HCT116 (cell line): ENCODE measurements around the gene FHOD3. TPM values are rescaled to one million over a fixed set of nuclear protein-coding genes. Genes with fewer than 3 reads are reported as not detected.

ENCODE experiments used
- ATAC-seq: fragments of 200-7000 bp; cut with Tn5 transposase; 2 replicates; pipeline ENCODE4 v1.9.1; 2020; ENCODE audit warnings: mild to moderate bottlenecking, moderate library complexity
- BruUV-seq: library from RNA; stranded (reverse); fragments of 400-500 nt; replicated peaks from 2 replicates; lab custom pipeline; 2021; lab: Mats Ljungman, UMichigan
- CTCF ChIA-PET: fragments of 300-600 bp; sonication (Branson Sonifier 250); formaldehyde crosslinking; loops from one replicate; lab custom pipeline; 2021; ENCODE audit warnings: antibody characterized with exemption; lab: Charles Lee
- POLR2A ChIA-PET: fragments of 300-600, 350-600 bp; sonication (Branson Sonifier 250); formaldehyde crosslinking; loops from one replicate; lab custom pipeline; 2021; ENCODE audit warnings: antibody characterized with exemption; lab: Charles Lee
- RAD21 ChIA-PET, 2 experiments: fragments of 300-600 bp; sonication (Branson Sonifier 250); formaldehyde crosslinking; loops; one replicate each; lab custom pipeline; 2023; ENCODE audit warnings: low total read pairs in 2 of 2; ENCODE audit not compliant: uncharacterized antibody in 2 of 2, unreplicated experiment in 2 of 2, low non-redundant PET in 1 of 2; lab: Charles Lee
- DNase-seq: peaks from one replicate; pipeline ENCODE4 v3.0.0-alpha.2; 2010; ENCODE audit warnings: low read depth, low spot score
- H2AFZ ChIP-seq: fragments of 200-600 bp; shearing (Covaris generic), sonication (generic); 2 replicates; pipeline ENCODE4 v1.6.1; 2017; ENCODE audit warnings: low read depth, mixed run types, mixed read lengths, antibody characterized with exemption, low read length; ENCODE audit not compliant: poor library complexity, severe bottlenecking
- H3K27ac ChIP-seq: 2 replicates; pipeline ENCODE4 v1.5.1; 2012; ENCODE audit warnings: low read depth, low read length
- H3K27me3 ChIP-seq: fragments of 200-600 bp; sonication (generic); 2 replicates; pipeline ENCODE4 v1.6.1; 2016; ENCODE audit warnings: mixed run types, low read length, mixed read lengths; ENCODE audit not compliant: insufficient read depth
- H3K36me3 ChIP-seq, 2 experiments: fragments of 200-500 bp in 1 of 2; fragments of 200-600 bp in 1 of 2; sonication (Bioruptor generic) in 1 of 2; sonication (generic) in 1 of 2; 2 replicates each; pipeline versions ENCODE4 v1.5.1 to v1.6.1; 2014 to 2016; ENCODE audit warnings: low read length in 2 of 2, inconsistent platforms in 1 of 2, mixed read lengths in 1 of 2, mixed run types in 1 of 2; ENCODE audit not compliant: insufficient read depth in 2 of 2, control insufficient read depth in 1 of 2
- H3K4me1 ChIP-seq, 2 experiments: fragments of 200-600 bp in 1 of 2; sonication (generic) in 1 of 2; 2 replicates each; pipeline versions ENCODE4 v1.5.1 to v1.6.1; 2012 to 2017; ENCODE audit warnings: low read length in 2 of 2, inconsistent platforms in 1 of 2, mild to moderate bottlenecking in 1 of 2, mixed read lengths in 1 of 2, mixed run types in 1 of 2, moderate library complexity in 1 of 2; ENCODE audit not compliant: insufficient read depth in 2 of 2, control insufficient read depth in 1 of 2
- H3K4me2 ChIP-seq: fragments of 200-600 bp; sonication (generic); 2 replicates; pipeline ENCODE4 v1.6.1; 2017; ENCODE audit warnings: mixed run types, low read length, mixed read lengths
- H3K4me3 ChIP-seq, 2 experiments: fragments of 200-600 bp in 1 of 2; sonication (generic) in 1 of 2; replicated peaks in 1 of 2; 2 replicates each; pipeline ENCODE4 v1.5.1; 2011 to 2016; ENCODE audit warnings: low read length in 2 of 2, control low read depth in 1 of 2, low read depth in 1 of 2, mild to moderate bottlenecking in 1 of 2, mixed read lengths in 1 of 2, mixed run types in 1 of 2
- H3K79me2 ChIP-seq: fragments of 200-600 bp; sonication (generic); 2 replicates; pipeline ENCODE4 v1.6.1; 2017; ENCODE audit warnings: mild to moderate bottlenecking, mixed run types, low read length, moderate library complexity, mixed read lengths; ENCODE audit not compliant: insufficient read depth
- H3K9ac ChIP-seq: fragments of 200-600 bp; sonication (generic); 2 replicates; pipeline ENCODE4 v1.6.1; 2016; ENCODE audit warnings: low read length, mixed read lengths
- H3K9me2 ChIP-seq: fragments of 200-600 bp; sonication (generic), shearing (Covaris generic); 2 replicates; pipeline ENCODE4 v1.6.1; 2017; ENCODE audit warnings: mixed run types, mild to moderate bottlenecking, moderate library complexity; ENCODE audit not compliant: insufficient read depth
- H3K9me3 ChIP-seq, 2 experiments: fragments of 200-500 bp in 1 of 2; fragments of 200-600 bp in 1 of 2; sonication (Bioruptor generic) in 1 of 2; sonication (generic) in 1 of 2; 2 replicates each; pipeline ENCODE4 v1.6.1; 2014 to 2017; ENCODE audit warnings: low read length in 2 of 2, mixed read lengths in 2 of 2, inconsistent platforms in 1 of 2, low read depth in 1 of 2, mild to moderate bottlenecking in 1 of 2, mixed run types in 1 of 2, moderate library complexity in 1 of 2; ENCODE audit not compliant: control insufficient read depth in 1 of 2, insufficient read depth in 1 of 2
- H4K20me1 ChIP-seq: fragments of 200-600 bp; sonication (generic), shearing (Covaris generic); 2 replicates; pipeline ENCODE4 v1.6.1; 2017; ENCODE audit warnings: mixed run types, mild to moderate bottlenecking, moderate library complexity; ENCODE audit not compliant: insufficient read depth
- CBX3 ChIP-seq: IDR thresholded peaks from 2 replicates; pipeline ENCODE4 v1.6.1; 2012; ENCODE audit warnings: low read depth
- EZH2phosphoT487 ChIP-seq: fragments of 200-600 bp; IDR thresholded peaks from 2 replicates; pipeline ENCODE4 v1.6.1; 2018; ENCODE audit warnings: antibody characterized with exemption, borderline replicate concordance
- POLR2A ChIP-seq: IDR thresholded peaks from 2 replicates; pipeline ENCODE4 v1.7.0; 2011; ENCODE audit warnings: borderline replicate concordance; ENCODE audit not compliant: insufficient read depth, insufficient read length; ENCODE audit errors: extremely low read depth
- SRF ChIP-seq: IDR thresholded peaks from 2 replicates; pipeline ENCODE4 v1.6.1; 2012; ENCODE audit warnings: low read depth
- YY1 ChIP-seq: IDR thresholded peaks from 2 replicates; pipeline ENCODE4 v1.6.1; 2011; ENCODE audit warnings: low read length, low read depth, moderate library complexity, mild to moderate bottlenecking; ENCODE audit not compliant: insufficient replicate concordance; ENCODE audit errors: extremely low read depth
- intact Hi-C: fragments of 100-400 bp; cut with micrococcal nuclease; formaldehyde crosslinking; loops from 2 replicates; pipeline ENCODE4 v1.10.0; 2022
- total RNA-seq: library from RNA; stranded (reverse); gene quantifications from one replicate; pipeline ENCODE4 v1.2.1, GENCODE V29; 2021; ENCODE audit not compliant: unreplicated experiment
- TF ChIP-seq, protein P1 (sequence below): IDR thresholded peaks from 2 replicates; pipeline ENCODE4 v1.6.1; 2012; ENCODE audit warnings: low read depth
- TF ChIP-seq, protein P2 (sequence below), 3 experiments: fragments of 200-600 bp in 1 of 3; sonication (generic) in 1 of 3; IDR thresholded peaks in 2 of 3; conservative IDR thresholded peaks in 1 of 3; 2 replicates each; pipeline ENCODE4 v1.5.1; 2012 to 2017; ENCODE audit warnings: low read depth in 2 of 3, low read length in 2 of 3, antibody characterized with exemption in 1 of 3, borderline replicate concordance in 1 of 3, control low read depth in 1 of 3, mild to moderate bottlenecking in 1 of 3, mixed read lengths in 1 of 3, mixed run types in 1 of 3, moderate library complexity in 1 of 3; ENCODE audit not compliant: insufficient read depth in 1 of 3
- TF ChIP-seq, protein P3 (sequence below): IDR thresholded peaks from 2 replicates; pipeline ENCODE4 v1.6.1; 2012

FHOD3 gene
- total RNA-seq, 1 experiment from 2014 or later = 4.0 TPM

DNA sequence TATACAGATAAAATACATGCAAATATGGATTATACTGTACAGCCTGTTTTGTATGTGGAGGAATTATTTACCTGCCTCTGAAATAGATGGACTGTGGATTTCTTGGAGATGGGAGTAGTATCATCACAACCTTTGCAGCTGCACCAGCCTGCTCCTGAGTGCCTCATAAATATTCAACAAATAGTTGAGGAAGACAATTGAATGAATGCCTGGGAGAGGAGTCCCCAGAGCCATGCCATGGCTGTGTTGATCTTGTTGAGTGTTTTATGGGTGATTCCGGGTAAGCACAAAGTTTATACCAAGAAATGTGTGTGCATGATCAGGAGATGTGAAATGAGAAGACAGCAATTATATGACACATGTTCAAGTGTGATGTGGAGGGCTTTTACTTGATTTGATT lies 225.0 kb downstream of the FHOD3 start (continued):
- TF ChIP-seq, protein P1, sequence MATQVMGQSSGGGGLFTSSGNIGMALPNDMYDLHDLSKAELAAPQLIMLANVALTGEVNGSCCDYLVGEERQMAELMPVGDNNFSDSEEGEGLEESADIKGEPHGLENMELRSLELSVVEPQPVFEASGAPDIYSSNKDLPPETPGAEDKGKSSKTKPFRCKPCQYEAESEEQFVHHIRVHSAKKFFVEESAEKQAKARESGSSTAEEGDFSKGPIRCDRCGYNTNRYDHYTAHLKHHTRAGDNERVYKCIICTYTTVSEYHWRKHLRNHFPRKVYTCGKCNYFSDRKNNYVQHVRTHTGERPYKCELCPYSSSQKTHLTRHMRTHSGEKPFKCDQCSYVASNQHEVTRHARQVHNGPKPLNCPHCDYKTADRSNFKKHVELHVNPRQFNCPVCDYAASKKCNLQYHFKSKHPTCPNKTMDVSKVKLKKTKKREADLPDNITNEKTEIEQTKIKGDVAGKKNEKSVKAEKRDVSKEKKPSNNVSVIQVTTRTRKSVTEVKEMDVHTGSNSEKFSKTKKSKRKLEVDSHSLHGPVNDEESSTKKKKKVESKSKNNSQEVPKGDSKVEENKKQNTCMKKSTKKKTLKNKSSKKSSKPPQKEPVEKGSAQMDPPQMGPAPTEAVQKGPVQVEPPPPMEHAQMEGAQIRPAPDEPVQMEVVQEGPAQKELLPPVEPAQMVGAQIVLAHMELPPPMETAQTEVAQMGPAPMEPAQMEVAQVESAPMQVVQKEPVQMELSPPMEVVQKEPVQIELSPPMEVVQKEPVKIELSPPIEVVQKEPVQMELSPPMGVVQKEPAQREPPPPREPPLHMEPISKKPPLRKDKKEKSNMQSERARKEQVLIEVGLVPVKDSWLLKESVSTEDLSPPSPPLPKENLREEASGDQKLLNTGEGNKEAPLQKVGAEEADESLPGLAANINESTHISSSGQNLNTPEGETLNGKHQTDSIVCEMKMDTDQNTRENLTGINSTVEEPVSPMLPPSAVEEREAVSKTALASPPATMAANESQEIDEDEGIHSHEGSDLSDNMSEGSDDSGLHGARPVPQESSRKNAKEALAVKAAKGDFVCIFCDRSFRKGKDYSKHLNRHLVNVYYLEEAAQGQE = no peak
- TF ChIP-seq YY1 (no peak), POLR2A (no peak), EZH2phosphoT487 (no peak), CBX3 (no peak)
- TF ChIP-seq, protein P2, sequence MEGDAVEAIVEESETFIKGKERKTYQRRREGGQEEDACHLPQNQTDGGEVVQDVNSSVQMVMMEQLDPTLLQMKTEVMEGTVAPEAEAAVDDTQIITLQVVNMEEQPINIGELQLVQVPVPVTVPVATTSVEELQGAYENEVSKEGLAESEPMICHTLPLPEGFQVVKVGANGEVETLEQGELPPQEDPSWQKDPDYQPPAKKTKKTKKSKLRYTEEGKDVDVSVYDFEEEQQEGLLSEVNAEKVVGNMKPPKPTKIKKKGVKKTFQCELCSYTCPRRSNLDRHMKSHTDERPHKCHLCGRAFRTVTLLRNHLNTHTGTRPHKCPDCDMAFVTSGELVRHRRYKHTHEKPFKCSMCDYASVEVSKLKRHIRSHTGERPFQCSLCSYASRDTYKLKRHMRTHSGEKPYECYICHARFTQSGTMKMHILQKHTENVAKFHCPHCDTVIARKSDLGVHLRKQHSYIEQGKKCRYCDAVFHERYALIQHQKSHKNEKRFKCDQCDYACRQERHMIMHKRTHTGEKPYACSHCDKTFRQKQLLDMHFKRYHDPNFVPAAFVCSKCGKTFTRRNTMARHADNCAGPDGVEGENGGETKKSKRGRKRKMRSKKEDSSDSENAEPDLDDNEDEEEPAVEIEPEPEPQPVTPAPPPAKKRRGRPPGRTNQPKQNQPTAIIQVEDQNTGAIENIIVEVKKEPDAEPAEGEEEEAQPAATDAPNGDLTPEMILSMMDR (IDR thresholded peaks at IDR 0.05 in 2 of 3, conservative IDR thresholded peaks at IDR 0.05 in 1 of 3; ENCODE audit: borderline replicate concordance in 1 of 3, insufficient read depth in 1 of 3, low read depth in 2 of 3, low read length in 2 of 3) = no peak
- TF ChIP-seq, protein P3, sequence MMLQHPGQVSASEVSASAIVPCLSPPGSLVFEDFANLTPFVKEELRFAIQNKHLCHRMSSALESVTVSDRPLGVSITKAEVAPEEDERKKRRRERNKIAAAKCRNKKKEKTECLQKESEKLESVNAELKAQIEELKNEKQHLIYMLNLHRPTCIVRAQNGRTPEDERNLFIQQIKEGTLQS = no peak

DNA sequence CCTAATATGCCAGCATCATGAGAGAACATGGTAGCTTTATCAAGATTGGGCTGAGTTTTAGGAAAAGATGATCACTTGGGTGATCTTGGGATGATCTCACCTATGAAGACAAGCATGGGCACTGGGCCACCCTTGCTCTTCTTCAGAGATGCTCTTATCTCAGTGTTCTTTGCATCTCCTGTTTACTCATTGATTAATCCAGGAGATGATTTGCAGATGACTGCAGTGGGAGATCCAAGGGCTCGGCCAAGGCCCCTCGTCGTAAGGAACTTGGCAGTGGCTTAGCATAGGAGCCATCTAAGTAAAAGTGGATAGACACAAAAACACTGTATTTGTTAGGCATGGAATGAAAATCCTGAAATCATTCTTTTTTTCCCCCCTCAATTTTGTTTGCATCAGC lies 228.4 kb downstream of the FHOD3 start:
- TF ChIP-seq SRF = no peak
- RAD21 ChIA-PET = no interaction called here
- no peak overlapping the region for H3K4me3 ChIP-seq

More for the DNA sequence above, 228.4 kb downstream of the FHOD3 start:
- DNase-seq = no peak
- ChIA-PET CTCF (no interaction called here), POLR2A (no interaction called here)
- no TSS peak for BruUV-seq
- Histone ChIP-seq H3K9me2 (no peaks in the 10 kb centered on the region), H2AFZ (no peak overlapping the region), H3K27me3 (no peaks in the 10 kb centered on the region), H3K4me1 (peaks cover 7% of the 10 kb centered on the region in 2 experiments; a peak in 2 of 4 replicates), H3K27ac (no peak overlapping the region), H3K9ac (no peak overlapping the region), H3K36me3 (no peaks in the 10 kb centered on the region; a peak in 1 of 4 replicates), H4K20me1 (no peaks in the 10 kb centered on the region), H3K4me2 (no peak overlapping the region), H3K9me3 (no peaks in the 10 kb centered on the region), H3K79me2 (no peaks in the 10 kb centered on the region)
- no peak for ATAC-seq
- intact Hi-C loops = no loop called here
